ENCODE results near the gene CCND2. TPM values are rescaled to one million over a fixed set of nuclear protein-coding genes. Genes with fewer than 3 reads are reported as not detected.
A peak's percentile ranks its signal among the peaks of the same experiment; 100 is the strongest.

Gene CCND2
- total and polyA plus RNA-seq, 4 donors: 0.50 to 16.5 (median 3.0) TPM

DNA sequence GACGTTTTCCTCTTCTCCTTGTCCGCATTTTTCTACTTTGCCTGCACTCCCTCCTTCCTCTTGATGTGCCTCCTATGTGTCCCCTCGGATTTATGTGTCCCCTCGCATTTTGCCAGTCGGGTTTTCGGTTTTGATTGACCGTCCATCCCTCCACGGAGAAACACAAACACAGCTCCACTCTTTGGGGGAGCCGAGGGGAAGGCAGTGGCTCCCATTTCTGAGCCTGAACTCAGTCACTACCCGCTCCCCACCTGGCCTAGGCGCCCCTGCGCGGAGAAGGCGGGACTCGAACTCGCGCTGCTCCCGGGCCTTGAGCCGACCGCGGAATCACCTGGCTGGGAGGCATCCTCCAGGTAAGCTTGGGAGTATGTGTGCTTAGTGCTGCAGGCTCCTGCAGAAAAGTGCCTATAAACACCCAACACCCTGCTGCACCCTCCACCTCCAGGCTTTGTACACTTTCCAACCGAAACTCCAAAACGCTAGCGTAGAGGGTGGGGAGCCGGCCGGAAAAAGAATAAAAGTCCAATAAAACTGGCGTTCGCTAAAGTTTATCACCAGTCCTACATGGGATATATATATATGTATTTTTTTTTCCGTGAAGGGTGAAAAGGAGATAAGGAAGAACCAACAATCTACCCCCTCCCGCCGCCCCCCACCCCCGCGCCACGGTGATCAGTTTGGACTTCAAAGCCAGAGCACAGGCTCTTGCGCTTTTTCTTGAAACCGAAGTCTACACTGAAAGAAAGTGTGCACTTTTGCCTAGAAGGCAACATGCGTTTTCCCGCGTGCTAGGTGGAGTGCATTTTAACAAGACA, 3.3 kb upstream of the CCND2 start:
- H3K4me3 ChIP-seq (ENCODE audit: low read depth in 1 of 3, low read length in 3 of 3): peak overlapping the region in 2 of 3 donors; percentile 12 to 45
- H3K4me1 ChIP-seq (ENCODE audit: control insufficient read depth in 4 of 4, insufficient read depth in 4 of 4, low read length in 3 of 4): peaks cover 27 to 53% (median 38%) of the 10 kb centered on the region in 4 donors
- TF ChIP-seq FOXA1 (IDR thresholded peaks at IDR 0.05) (no peak), TAF1 (conservative IDR thresholded peaks at IDR 0.05) (no peak), HNF4A (conservative IDR thresholded peaks at IDR 0.05) (no peak), SP1 (IDR thresholded peaks at IDR 0.05) (no peak), RXRA (IDR thresholded peaks at IDR 0.05) (no peak), FOXA2 (IDR thresholded peaks at IDR 0.05) (no peak), EGR1 (IDR thresholded peaks at IDR 0.05; ENCODE audit: low read depth in 2 of 2) (no peak), GABPA (IDR thresholded peaks at IDR 0.05 in 1 of 2, conservative IDR thresholded peaks at IDR 0.05 in 1 of 2) (no peak), RAD21 (IDR thresholded peaks at IDR 0.05) (no peak), JUND (IDR thresholded peaks at IDR 0.05) (no peak), HNF4G (IDR thresholded peaks at IDR 0.05) (no peak)
- TF ChIP-seq, protein P1, sequence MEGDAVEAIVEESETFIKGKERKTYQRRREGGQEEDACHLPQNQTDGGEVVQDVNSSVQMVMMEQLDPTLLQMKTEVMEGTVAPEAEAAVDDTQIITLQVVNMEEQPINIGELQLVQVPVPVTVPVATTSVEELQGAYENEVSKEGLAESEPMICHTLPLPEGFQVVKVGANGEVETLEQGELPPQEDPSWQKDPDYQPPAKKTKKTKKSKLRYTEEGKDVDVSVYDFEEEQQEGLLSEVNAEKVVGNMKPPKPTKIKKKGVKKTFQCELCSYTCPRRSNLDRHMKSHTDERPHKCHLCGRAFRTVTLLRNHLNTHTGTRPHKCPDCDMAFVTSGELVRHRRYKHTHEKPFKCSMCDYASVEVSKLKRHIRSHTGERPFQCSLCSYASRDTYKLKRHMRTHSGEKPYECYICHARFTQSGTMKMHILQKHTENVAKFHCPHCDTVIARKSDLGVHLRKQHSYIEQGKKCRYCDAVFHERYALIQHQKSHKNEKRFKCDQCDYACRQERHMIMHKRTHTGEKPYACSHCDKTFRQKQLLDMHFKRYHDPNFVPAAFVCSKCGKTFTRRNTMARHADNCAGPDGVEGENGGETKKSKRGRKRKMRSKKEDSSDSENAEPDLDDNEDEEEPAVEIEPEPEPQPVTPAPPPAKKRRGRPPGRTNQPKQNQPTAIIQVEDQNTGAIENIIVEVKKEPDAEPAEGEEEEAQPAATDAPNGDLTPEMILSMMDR (IDR thresholded peaks at IDR 0.05; ENCODE audit: low read depth, low read length, missing input control): no peak
- TF ChIP-seq, protein P2, sequence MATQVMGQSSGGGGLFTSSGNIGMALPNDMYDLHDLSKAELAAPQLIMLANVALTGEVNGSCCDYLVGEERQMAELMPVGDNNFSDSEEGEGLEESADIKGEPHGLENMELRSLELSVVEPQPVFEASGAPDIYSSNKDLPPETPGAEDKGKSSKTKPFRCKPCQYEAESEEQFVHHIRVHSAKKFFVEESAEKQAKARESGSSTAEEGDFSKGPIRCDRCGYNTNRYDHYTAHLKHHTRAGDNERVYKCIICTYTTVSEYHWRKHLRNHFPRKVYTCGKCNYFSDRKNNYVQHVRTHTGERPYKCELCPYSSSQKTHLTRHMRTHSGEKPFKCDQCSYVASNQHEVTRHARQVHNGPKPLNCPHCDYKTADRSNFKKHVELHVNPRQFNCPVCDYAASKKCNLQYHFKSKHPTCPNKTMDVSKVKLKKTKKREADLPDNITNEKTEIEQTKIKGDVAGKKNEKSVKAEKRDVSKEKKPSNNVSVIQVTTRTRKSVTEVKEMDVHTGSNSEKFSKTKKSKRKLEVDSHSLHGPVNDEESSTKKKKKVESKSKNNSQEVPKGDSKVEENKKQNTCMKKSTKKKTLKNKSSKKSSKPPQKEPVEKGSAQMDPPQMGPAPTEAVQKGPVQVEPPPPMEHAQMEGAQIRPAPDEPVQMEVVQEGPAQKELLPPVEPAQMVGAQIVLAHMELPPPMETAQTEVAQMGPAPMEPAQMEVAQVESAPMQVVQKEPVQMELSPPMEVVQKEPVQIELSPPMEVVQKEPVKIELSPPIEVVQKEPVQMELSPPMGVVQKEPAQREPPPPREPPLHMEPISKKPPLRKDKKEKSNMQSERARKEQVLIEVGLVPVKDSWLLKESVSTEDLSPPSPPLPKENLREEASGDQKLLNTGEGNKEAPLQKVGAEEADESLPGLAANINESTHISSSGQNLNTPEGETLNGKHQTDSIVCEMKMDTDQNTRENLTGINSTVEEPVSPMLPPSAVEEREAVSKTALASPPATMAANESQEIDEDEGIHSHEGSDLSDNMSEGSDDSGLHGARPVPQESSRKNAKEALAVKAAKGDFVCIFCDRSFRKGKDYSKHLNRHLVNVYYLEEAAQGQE (IDR thresholded peaks at IDR 0.05): no peak
- TF ChIP-seq, protein P3, sequence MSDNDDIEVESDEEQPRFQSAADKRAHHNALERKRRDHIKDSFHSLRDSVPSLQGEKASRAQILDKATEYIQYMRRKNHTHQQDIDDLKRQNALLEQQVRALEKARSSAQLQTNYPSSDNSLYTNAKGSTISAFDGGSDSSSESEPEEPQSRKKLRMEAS (IDR thresholded peaks at IDR 0.05): no peak
- TF ChIP-seq, protein P4, sequence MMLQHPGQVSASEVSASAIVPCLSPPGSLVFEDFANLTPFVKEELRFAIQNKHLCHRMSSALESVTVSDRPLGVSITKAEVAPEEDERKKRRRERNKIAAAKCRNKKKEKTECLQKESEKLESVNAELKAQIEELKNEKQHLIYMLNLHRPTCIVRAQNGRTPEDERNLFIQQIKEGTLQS (IDR thresholded peaks at IDR 0.05): no peak
- TF ChIP-seq, protein P5, sequence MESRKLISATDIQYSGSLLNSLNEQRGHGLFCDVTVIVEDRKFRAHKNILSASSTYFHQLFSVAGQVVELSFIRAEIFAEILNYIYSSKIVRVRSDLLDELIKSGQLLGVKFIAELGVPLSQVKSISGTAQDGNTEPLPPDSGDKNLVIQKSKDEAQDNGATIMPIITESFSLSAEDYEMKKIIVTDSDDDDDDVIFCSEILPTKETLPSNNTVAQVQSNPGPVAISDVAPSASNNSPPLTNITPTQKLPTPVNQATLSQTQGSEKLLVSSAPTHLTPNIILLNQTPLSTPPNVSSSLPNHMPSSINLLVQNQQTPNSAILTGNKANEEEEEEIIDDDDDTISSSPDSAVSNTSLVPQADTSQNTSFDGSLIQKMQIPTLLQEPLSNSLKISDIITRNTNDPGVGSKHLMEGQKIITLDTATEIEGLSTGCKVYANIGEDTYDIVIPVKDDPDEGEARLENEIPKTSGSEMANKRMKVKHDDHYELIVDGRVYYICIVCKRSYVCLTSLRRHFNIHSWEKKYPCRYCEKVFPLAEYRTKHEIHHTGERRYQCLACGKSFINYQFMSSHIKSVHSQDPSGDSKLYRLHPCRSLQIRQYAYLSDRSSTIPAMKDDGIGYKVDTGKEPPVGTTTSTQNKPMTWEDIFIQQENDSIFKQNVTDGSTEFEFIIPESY (IDR thresholded peaks at IDR 0.05): no peak
- H3K27me3 ChIP-seq (ENCODE audit: control insufficient read depth in 4 of 4, insufficient read depth in 4 of 4, low read length in 3 of 4): peaks cover 2 to 22% (median 11%) of the 10 kb centered on the region in 4 donors
- H3K27ac ChIP-seq (ENCODE audit: low read depth in 1 of 2, low read length in 2 of 2): peak overlapping the region in 1 of 2 donors; percentile 65
- WGBS: 5% methylated on average over 39 of the region's 39 CpGs
- H3K36me3 ChIP-seq (ENCODE audit: control insufficient read depth in 4 of 4, insufficient read depth in 3 of 4, low read depth in 1 of 4, low read length in 3 of 4): no peaks in the 10 kb centered on the region
- no peak for DNase-seq (ENCODE audit: low spot score)
- H3K9me3 ChIP-seq (ENCODE audit: control insufficient read depth in 4 of 4, low read length in 3 of 4): no peaks in the 10 kb centered on the region
- H3K9ac ChIP-seq (ENCODE audit: low read depth in 1 of 2, low read length in 2 of 2): no peak overlapping the region
